Nephron progenitor cell (in vitro differentiated cells): ENCODE results near the gene PITPNB.

Experiments used
- DNase-seq: peaks from one replicate; pipeline ENCODE4 v3.0.0; 2021
- H3K27ac Mint-ChIP-seq: 2 replicates; pipeline ENCODE4 v1.8.0; 2021; ENCODE audit warnings: mild to moderate bottlenecking, moderate library complexity, mixed read lengths
- H3K27me3 Mint-ChIP-seq: 2 replicates; pipeline ENCODE4 v1.8.0; 2021; ENCODE audit warnings: mild to moderate bottlenecking, low read depth, mixed read lengths; ENCODE audit not compliant: poor library complexity
- H3K36me3 Mint-ChIP-seq: 2 replicates; pipeline ENCODE4 v1.8.0; 2021; ENCODE audit warnings: low read depth, mixed read lengths
- H3K4me1 Mint-ChIP-seq: 2 replicates; pipeline ENCODE4 v1.8.0; 2021; ENCODE audit warnings: mixed read lengths
- H3K4me3 Mint-ChIP-seq: 2 replicates; pipeline ENCODE4 v1.8.0; 2021; ENCODE audit warnings: mild to moderate bottlenecking, moderate library complexity, mixed read lengths
- H3K9me3 Mint-ChIP-seq: 2 replicates; pipeline ENCODE4 v1.8.0; 2021; ENCODE audit warnings: mild to moderate bottlenecking, moderate library complexity, mixed read lengths
- CTCF ChIP-seq: fragments of 200-600 bp; sonication (generic); IDR thresholded peaks from 2 replicates; pipeline ENCODE4 v1.5.0; 2021; ENCODE audit warnings: antibody characterized with exemption

The PITPNB gene

GRCh38 chr22:27875951-27876350, 43.1 kb downstream of the PITPNB start:
- peaks cover 25% of the 10 kb centered on the region for H3K36me3 Mint-ChIP-seq
- H3K4me1 Mint-ChIP-seq, result peaks cover 42% of the 10 kb centered on the region
- DNase-seq, result no peak

GRCh38 chr22:27874764-27875163, 44.3 kb downstream of the PITPNB start:
- no peak for TF ChIP-seq CTCF
- H3K27ac Mint-ChIP-seq, result no peak overlapping the region
- H3K9me3 Mint-ChIP-seq, result no peaks in the 10 kb centered on the region
- H3K27me3 Mint-ChIP-seq, result no peaks in the 10 kb centered on the region
- no peak for DNase-seq
- H3K4me1 Mint-ChIP-seq, result peaks cover 30% of the 10 kb centered on the region
- no peak overlapping the region for H3K4me3 Mint-ChIP-seq
- H3K36me3 Mint-ChIP-seq, result peaks cover 36% of the 10 kb centered on the region

More at GRCh38 chr22:27875951-27876350, 43.1 kb downstream of the PITPNB start:
- Mint-ChIP-seq H3K4me3 (no peak overlapping the region), H3K27ac (no peak overlapping the region), H3K9me3 (no peaks in the 10 kb centered on the region), H3K27me3 (no peaks in the 10 kb centered on the region)
- TF ChIP-seq CTCF, result no peak

- H3K9me3 Mint-ChIP-seq, result no peaks in the 10 kb centered on the region
- H3K4me1 Mint-ChIP-seq, result peaks cover 30% of the 10 kb centered on the region
- TF ChIP-seq CTCF, result no peak
- peaks cover 36% of the 10 kb centered on the region for H3K36me3 Mint-ChIP-seq
- DNase-seq, result no peak
- H3K27ac Mint-ChIP-seq, result peak overlapping the region; percentile 48
- H3K27me3 Mint-ChIP-seq, result no peaks in the 10 kb centered on the region
- H3K4me3 Mint-ChIP-seq, result no peak overlapping the region
These were observed 44.9 kb downstream of the PITPNB start for GRCh38 chr22:27874185-27874584.

GRCh38 chr22:27873472-27873871, 45.6 kb downstream of the PITPNB start:
- Mint-ChIP-seq H3K4me3 (no peak overlapping the region), H3K4me1 (peaks cover 28% of the 10 kb centered on the region), H3K27me3 (no peaks in the 10 kb centered on the region), H3K36me3 (peaks cover 36% of the 10 kb centered on the region), H3K27ac (no peak overlapping the region), H3K9me3 (no peaks in the 10 kb centered on the region)
- no peak for TF ChIP-seq CTCF
- no peak for DNase-seq

GRCh38 chr22:27872488-27872887, 46.6 kb downstream of the PITPNB start:
- Mint-ChIP-seq H3K4me1 (peaks cover 26% of the 10 kb centered on the region), H3K9me3 (no peaks in the 10 kb centered on the region), H3K27ac (no peak overlapping the region), H3K4me3 (no peak overlapping the region), H3K36me3 (peaks cover 36% of the 10 kb centered on the region), H3K27me3 (no peaks in the 10 kb centered on the region)
- DNase-seq, result no peak
- TF ChIP-seq CTCF, result no peak

GRCh38 chr22:27871306-27872014, 47.6 kb downstream of the PITPNB start:
- H3K4me3 Mint-ChIP-seq, result no peak overlapping the region
- no peak for DNase-seq
- H3K4me1 Mint-ChIP-seq, result peaks cover 27% of the 10 kb centered on the region
- H3K36me3 Mint-ChIP-seq, result peaks cover 36% of the 10 kb centered on the region
- no peaks in the 10 kb centered on the region for H3K27me3 Mint-ChIP-seq
- H3K27ac Mint-ChIP-seq, result no peak overlapping the region
- TF ChIP-seq CTCF, result no peak
- H3K9me3 Mint-ChIP-seq, result no peaks in the 10 kb centered on the region
